ENCODE measurements around the gene PCGF1.

DNA sequence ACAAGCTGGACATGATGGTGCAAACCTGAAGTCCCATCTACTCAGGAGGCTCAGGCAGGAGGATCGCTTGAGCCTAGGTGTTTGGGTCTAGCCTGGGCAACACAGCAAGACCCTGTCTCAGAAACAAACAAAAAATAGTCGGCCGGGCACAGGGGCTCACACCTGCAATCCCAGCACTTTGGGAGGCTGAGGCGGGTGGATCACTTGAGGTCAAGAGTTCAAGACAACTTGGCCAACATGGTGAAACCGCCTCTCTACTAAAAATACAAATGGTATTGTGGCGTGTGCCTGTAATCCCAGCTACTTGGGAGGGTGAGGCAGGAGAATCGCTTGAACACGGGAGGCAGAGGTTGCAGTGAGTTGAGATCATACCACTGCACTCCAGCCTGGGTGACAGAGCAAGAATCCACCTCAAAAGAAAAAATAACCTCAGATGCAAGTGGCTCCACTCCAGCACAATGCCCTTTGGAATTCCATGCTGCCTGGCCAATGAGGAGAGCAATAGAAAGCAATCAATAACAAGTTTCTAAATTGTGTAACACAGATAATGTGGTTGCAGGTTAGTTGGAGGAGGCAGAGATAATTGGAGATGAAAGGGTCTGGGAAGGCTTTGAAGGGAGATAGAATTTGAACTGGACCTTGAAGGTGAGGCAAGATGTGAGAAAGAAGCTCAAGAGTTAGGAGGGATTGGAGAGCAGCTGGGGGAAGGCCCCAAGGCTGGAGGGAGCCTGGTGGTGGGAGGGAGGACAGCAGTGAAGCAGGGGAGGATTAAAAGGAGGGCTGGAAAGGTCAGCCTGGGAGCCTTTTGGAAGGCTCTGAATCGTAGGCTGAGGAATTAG, 18.6 kb downstream of the PCGF1 start:
- TF ChIP-seq POLR2AphosphoS5 (IDR thresholded peaks at IDR 0.05; ENCODE audit: low read depth) = no peak
- TF ChIP-seq, protein P1, sequence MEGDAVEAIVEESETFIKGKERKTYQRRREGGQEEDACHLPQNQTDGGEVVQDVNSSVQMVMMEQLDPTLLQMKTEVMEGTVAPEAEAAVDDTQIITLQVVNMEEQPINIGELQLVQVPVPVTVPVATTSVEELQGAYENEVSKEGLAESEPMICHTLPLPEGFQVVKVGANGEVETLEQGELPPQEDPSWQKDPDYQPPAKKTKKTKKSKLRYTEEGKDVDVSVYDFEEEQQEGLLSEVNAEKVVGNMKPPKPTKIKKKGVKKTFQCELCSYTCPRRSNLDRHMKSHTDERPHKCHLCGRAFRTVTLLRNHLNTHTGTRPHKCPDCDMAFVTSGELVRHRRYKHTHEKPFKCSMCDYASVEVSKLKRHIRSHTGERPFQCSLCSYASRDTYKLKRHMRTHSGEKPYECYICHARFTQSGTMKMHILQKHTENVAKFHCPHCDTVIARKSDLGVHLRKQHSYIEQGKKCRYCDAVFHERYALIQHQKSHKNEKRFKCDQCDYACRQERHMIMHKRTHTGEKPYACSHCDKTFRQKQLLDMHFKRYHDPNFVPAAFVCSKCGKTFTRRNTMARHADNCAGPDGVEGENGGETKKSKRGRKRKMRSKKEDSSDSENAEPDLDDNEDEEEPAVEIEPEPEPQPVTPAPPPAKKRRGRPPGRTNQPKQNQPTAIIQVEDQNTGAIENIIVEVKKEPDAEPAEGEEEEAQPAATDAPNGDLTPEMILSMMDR (conservative IDR thresholded peaks at IDR 0.05; ENCODE audit: low read depth in 2 of 2) = no peak
- no peak for TF ChIP-seq CREB1 (CRISPR knock-in tag; IDR thresholded peaks at IDR 0.05; ENCODE audit: low read depth)
- no peak for TF ChIP-seq JUNB (IDR thresholded peaks at IDR 0.05; ENCODE audit: unreplicated experiment)
- TF ChIP-seq REST (IDR thresholded peaks at IDR 0.05; ENCODE audit: unreplicated experiment) = no peak
- TF ChIP-seq ZNF331 (CRISPR knock-in tag; IDR thresholded peaks at IDR 0.05; ENCODE audit: low read depth) = no peak
- no peak for TF ChIP-seq EZH2phosphoT487 (IDR thresholded peaks at IDR 0.05; ENCODE audit: unreplicated experiment)
- TF ChIP-seq EZH2 (IDR thresholded peaks at IDR 0.05; ENCODE audit: low read depth, unreplicated experiment) = no peak
- no peak for TF ChIP-seq ZNF114 (CRISPR knock-in tag; IDR thresholded peaks at IDR 0.05)
- no peak for TF ChIP-seq NANOG (IDR thresholded peaks at IDR 0.05; ENCODE audit: borderline replicate concordance)
- TF ChIP-seq STAT1 (IDR thresholded peaks at IDR 0.05; ENCODE audit: unreplicated experiment) = no peak
